ENCODE results near the gene ANKRD13B. TPM values are rescaled to one million over a fixed set of nuclear protein-coding genes. Genes with fewer than 3 reads are reported as not detected.
"Not testable (repeated sequence)": the region's sequence is repeated elsewhere in the genome, so short reads cannot be mapped to it uniquely, and the experiment has no call there.

ANKRD13B gene
- 16.6 and 27.8 TPM in 2 replicates for total RNA-seq

- no peak for DNase-seq (ENCODE audit: extremely low read depth, low read depth, low spot score)
These were observed at the start of gene ANKRD13B for GRCh38 chr17:29592850-29593551. TSS of gene ANKRD13B (plus strand) at chr17:29593132. CDS start at chr17:29593622, 490 bp downstream.

- DNase-seq (ENCODE audit: extremely low read depth, low read depth, low spot score), result no peak
These were observed 48.9 kb upstream of the ANKRD13B start for GRCh38 chr17:29544066-29544465.

- no peak for DNase-seq (ENCODE audit: extremely low read depth, low read depth, low spot score)
These were observed 46.8 kb upstream of the ANKRD13B start for GRCh38 chr17:29546085-29546484.

- no peak for DNase-seq (ENCODE audit: extremely low read depth, low read depth, low spot score)
These were observed 46.1 kb upstream of the ANKRD13B start for GRCh38 chr17:29546830-29547229.

GRCh38 chr17:29549177-29549923, 43.6 kb upstream of the ANKRD13B start:
- no peak for DNase-seq (ENCODE audit: extremely low read depth, low read depth, low spot score)

GRCh38 chr17:29555840-29556239, 37.1 kb upstream of the ANKRD13B start:
- DNase-seq (ENCODE audit: extremely low read depth, low read depth, low spot score), result no peak

GRCh38 chr17:29557085-29557738, 35.7 kb upstream of the ANKRD13B start:
- no peak for DNase-seq (ENCODE audit: extremely low read depth, low read depth, low spot score)

GRCh38 chr17:29557739-29558116, 35.2 kb upstream of the ANKRD13B start:
- DNase-seq (ENCODE audit: extremely low read depth, low read depth, low spot score), result no peak

- not testable (repeated sequence) for DNase-seq (ENCODE audit: extremely low read depth, low read depth, low spot score)
These were observed 34.8 kb upstream of the ANKRD13B start for GRCh38 chr17:29558139-29558538.

GRCh38 chr17:29559640-29560039, 33.3 kb upstream of the ANKRD13B start:
- DNase-seq (ENCODE audit: extremely low read depth, low read depth, low spot score), result no peak

- DNase-seq (ENCODE audit: extremely low read depth, low read depth, low spot score), result no peak
These were observed 32.6 kb upstream of the ANKRD13B start for GRCh38 chr17:29560316-29560715.

GRCh38 chr17:29561554-29562517, 31.1 kb upstream of the ANKRD13B start:
- no peak for DNase-seq (ENCODE audit: extremely low read depth, low read depth, low spot score)

GRCh38 chr17:29562615-29563014, 30.3 kb upstream of the ANKRD13B start:
- no peak for DNase-seq (ENCODE audit: extremely low read depth, low read depth, low spot score)

- no peak for DNase-seq (ENCODE audit: extremely low read depth, low read depth, low spot score)
These were observed 29.1 kb upstream of the ANKRD13B start for GRCh38 chr17:29563816-29564215.

GRCh38 chr17:29565643-29566472, 27.1 kb upstream of the ANKRD13B start:
- DNase-seq (ENCODE audit: extremely low read depth, low read depth, low spot score), result no peak

GRCh38 chr17:29566473-29567303, 26.2 kb upstream of the ANKRD13B start, which contains the start of gene ABHD15:
TSS of gene ABHD15 (minus strand) at chr17:29567037. CDS start at chr17:29566966, 71 bp downstream.
- DNase-seq (ENCODE audit: extremely low read depth, low read depth, low spot score), result no peak

GRCh38 chr17:29567304-29567553, 25.7 kb upstream of the ANKRD13B start:
- no peak for DNase-seq (ENCODE audit: extremely low read depth, low read depth, low spot score)

GRCh38 chr17:29567554-29568330, 25.2 kb upstream of the ANKRD13B start:
- DNase-seq (ENCODE audit: extremely low read depth, low read depth, low spot score), result no peak
